ENCODE data around the gene FXYD5. TPM values are rescaled to one million over a fixed set of nuclear protein-coding genes. Genes with fewer than 3 reads are reported as not detected.

The FXYD5 gene
- total and polyA plus RNA-seq, 2 donors (not counting 3 experiments of a cell fraction or from before 2014, with no cell fraction given) = 223 to 290 TPM

DNA sequence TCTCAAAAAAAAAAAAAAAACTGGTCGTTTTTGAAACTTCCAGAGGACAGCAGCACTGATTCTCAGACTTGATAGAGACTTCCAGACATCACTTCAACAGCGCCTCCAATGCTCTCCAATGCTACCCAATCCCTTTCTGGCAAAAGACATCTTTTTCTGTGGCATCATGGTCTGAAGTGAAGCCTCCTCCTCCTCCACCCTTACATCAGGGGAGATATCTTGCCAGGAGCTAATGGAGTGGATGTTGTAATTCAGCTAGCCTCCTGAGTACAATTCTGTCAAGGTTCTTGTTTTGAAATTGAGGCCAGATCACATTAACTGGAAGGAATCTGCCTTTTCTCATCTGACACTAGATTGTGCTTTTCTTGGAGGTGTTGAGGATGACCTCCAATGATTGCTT lies 24.2 kb downstream of the FXYD5 start:
- H3K9me1 ChIP-seq (replicated peaks; ENCODE audit: control insufficient read depth, extremely low read depth, insufficient read depth, low read length) = no peaks in the 10 kb centered on the region
- H3K4me3 ChIP-seq (replicated peaks in 1 of 3; ENCODE audit: insufficient read depth in 1 of 3, low read depth in 1 of 3, low read length in 3 of 3) = no peak overlapping the region
- FAIRE-seq (no peak), DNase-seq (ENCODE audit: low read depth, low spot score) (no peak)
- no peak overlapping the region for H3K4me2 ChIP-seq (ENCODE audit: insufficient read depth, low read length)
- H3K27me3 ChIP-seq (ENCODE audit: control insufficient read depth in 2 of 2, insufficient read depth in 2 of 2, low read length in 2 of 2) = peaks cover 0 to 4% of the 10 kb centered on the region in 2 experiments
- H3K4me1 ChIP-seq (ENCODE audit: control insufficient read depth, extremely low read depth, insufficient read depth, low read length) = no peaks in the 10 kb centered on the region
- no peak overlapping the region for H3K27ac ChIP-seq (ENCODE audit: insufficient read depth, low read depth, low read length)
- no peak overlapping the region for H2AFZ ChIP-seq (ENCODE audit: low read depth, low read length)
- CTCF ChIA-PET = interaction anchor here (1.5 kb wide), 1 partner anchor 12 kb away, joined by 3 read pairs; no protein-coding TSS in a partner anchor
- no peaks in the 10 kb centered on the region for H3K79me2 ChIP-seq (ENCODE audit: control insufficient read depth, insufficient read depth, low read length)
- dilution Hi-C loops (cut with MboI; ENCODE audit: extremely low pct_ligation_motif_present, low sequenced_read_pairs) = no loop called here
- no peaks in the 10 kb centered on the region for H4K20me1 ChIP-seq (replicated peaks; ENCODE audit: control insufficient read depth, extremely low read depth, insufficient read depth, low read length)
- no TSS peak for BruUV-seq (replicated peaks)
- intact Hi-C loops (cut with micrococcal nuclease) = no loop called here
- H3K36me3 ChIP-seq (ENCODE audit: control insufficient read depth in 2 of 2, extremely low read depth in 1 of 2, insufficient read depth in 2 of 2, low read length in 2 of 2) = no peaks in the 10 kb centered on the region
- TF ChIP-seq, protein P1, sequence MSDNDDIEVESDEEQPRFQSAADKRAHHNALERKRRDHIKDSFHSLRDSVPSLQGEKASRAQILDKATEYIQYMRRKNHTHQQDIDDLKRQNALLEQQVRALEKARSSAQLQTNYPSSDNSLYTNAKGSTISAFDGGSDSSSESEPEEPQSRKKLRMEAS (IDR thresholded peaks at IDR 0.05; ENCODE audit: insufficient read depth, insufficient read length) = no peak
- no peak for TF ChIP-seq JUN (IDR thresholded peaks at IDR 0.05; ENCODE audit: borderline replicate concordance, insufficient read depth, insufficient read length, low read depth)
- TF ChIP-seq EZH2 (IDR thresholded peaks at IDR 0.05; ENCODE audit: borderline replicate concordance, low read depth, low read length, severe bottlenecking) = no peak
- H3K9ac ChIP-seq (replicated peaks; ENCODE audit: extremely low read depth, insufficient read depth, low read length) = no peak overlapping the region
- H3K9me3 ChIP-seq (replicated peaks; ENCODE audit: control insufficient read depth, insufficient read depth, low read length) = no peaks in the 10 kb centered on the region
- POLR2A ChIA-PET = no interaction called here

DNA sequence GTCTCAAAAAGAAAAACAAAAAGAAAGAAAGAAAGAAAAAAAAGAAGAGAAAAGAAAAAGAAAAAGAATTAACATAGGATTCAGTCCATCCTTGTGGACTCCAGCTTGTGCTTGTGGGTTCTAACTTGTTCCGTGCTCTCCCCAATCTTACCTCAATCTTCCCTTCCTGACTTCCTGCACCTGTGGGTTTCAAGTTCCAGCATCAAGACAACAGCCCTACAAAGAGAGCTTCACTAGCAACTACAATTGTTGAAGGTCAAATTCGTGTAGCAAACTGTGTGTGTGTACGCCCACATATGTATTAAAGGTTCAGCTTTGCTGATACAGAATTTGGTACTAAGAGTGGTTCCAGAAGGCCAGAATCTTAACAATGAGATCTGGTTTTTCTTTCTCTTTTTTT lies 25.3 kb downstream of the FXYD5 start:
- BruUV-seq (replicated peaks) = no TSS peak

More for the DNA sequence above, 25.3 kb downstream of the FXYD5 start:
- ChIA-PET CTCF (interaction anchor here (1.5 kb wide), 2 partner anchors 10 to 11 kb away, joined by 3 read pairs; no protein-coding TSS in a partner anchor), POLR2A (no interaction called here)
- Histone ChIP-seq H3K36me3 (ENCODE audit: control insufficient read depth in 2 of 2, extremely low read depth in 1 of 2, insufficient read depth in 2 of 2, low read length in 2 of 2) (no peaks in the 10 kb centered on the region), H3K4me1 (ENCODE audit: control insufficient read depth, extremely low read depth, insufficient read depth, low read length) (peaks cover 4% of the 10 kb centered on the region), H3K79me2 (ENCODE audit: control insufficient read depth, insufficient read depth, low read length) (no peaks in the 10 kb centered on the region), H3K9ac (replicated peaks; ENCODE audit: extremely low read depth, insufficient read depth, low read length) (no peak overlapping the region), H3K9me1 (replicated peaks; ENCODE audit: control insufficient read depth, extremely low read depth, insufficient read depth, low read length) (no peaks in the 10 kb centered on the region), H3K27me3 (ENCODE audit: control insufficient read depth in 2 of 2, insufficient read depth in 2 of 2, low read length in 2 of 2) (peaks cover 0 to 4% of the 10 kb centered on the region in 2 experiments), H3K4me3 (replicated peaks in 1 of 3; ENCODE audit: insufficient read depth in 1 of 3, low read depth in 1 of 3, low read length in 3 of 3) (no peak overlapping the region), H3K27ac (ENCODE audit: insufficient read depth, low read depth, low read length) (no peak overlapping the region), H2AFZ (ENCODE audit: low read depth, low read length) (no peak overlapping the region), H3K4me2 (ENCODE audit: insufficient read depth, low read length) (no peak overlapping the region), H4K20me1 (replicated peaks; ENCODE audit: control insufficient read depth, extremely low read depth, insufficient read depth, low read length) (no peaks in the 10 kb centered on the region), H3K9me3 (replicated peaks; ENCODE audit: control insufficient read depth, insufficient read depth, low read length) (no peaks in the 10 kb centered on the region)
- DNase-seq (ENCODE audit: low read depth, low spot score) = no peak
- TF ChIP-seq JUN (IDR thresholded peaks at IDR 0.05; ENCODE audit: borderline replicate concordance, insufficient read depth, insufficient read length, low read depth) = no peak
- no peak for TF ChIP-seq POLR2AphosphoS5 (IDR thresholded peaks at IDR 0.05; ENCODE audit: insufficient read depth, low read depth, low read length)
- TF ChIP-seq FOS (IDR thresholded peaks at IDR 0.05; ENCODE audit: borderline replicate concordance, insufficient read depth, low read length) = no peak
- TF ChIP-seq, protein P2, sequence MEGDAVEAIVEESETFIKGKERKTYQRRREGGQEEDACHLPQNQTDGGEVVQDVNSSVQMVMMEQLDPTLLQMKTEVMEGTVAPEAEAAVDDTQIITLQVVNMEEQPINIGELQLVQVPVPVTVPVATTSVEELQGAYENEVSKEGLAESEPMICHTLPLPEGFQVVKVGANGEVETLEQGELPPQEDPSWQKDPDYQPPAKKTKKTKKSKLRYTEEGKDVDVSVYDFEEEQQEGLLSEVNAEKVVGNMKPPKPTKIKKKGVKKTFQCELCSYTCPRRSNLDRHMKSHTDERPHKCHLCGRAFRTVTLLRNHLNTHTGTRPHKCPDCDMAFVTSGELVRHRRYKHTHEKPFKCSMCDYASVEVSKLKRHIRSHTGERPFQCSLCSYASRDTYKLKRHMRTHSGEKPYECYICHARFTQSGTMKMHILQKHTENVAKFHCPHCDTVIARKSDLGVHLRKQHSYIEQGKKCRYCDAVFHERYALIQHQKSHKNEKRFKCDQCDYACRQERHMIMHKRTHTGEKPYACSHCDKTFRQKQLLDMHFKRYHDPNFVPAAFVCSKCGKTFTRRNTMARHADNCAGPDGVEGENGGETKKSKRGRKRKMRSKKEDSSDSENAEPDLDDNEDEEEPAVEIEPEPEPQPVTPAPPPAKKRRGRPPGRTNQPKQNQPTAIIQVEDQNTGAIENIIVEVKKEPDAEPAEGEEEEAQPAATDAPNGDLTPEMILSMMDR (IDR thresholded peaks at IDR 0.05; ENCODE audit: extremely low read depth in 1 of 2, insufficient read depth in 1 of 2, low read depth in 1 of 2, low read length in 2 of 2) = no peak
- TF ChIP-seq, protein P1 (IDR thresholded peaks at IDR 0.05; ENCODE audit: insufficient read depth, insufficient read length) = no peak
- TF ChIP-seq GATA2 (IDR thresholded peaks at IDR 0.05; ENCODE audit: insufficient read depth, insufficient read length, low read depth, low read length) = no peak
- FAIRE-seq = no peak
- intact Hi-C loops (cut with micrococcal nuclease) (no loop called here), dilution Hi-C loops (cut with MboI; ENCODE audit: extremely low pct_ligation_motif_present, low sequenced_read_pairs) (no loop called here)

All from endothelial cell of umbilical vein (primary cell).